Parathyroid adenoma (tissue), 2 donors: Measurements from ENCODE around the gene STAC.

Experiments
- H2AFZ ChIP-seq: fragments of 300-600 bp; sonication (generic); one replicate; pipeline ENCODE4 v1.7.0; 2017; ENCODE audit warnings: antibody characterized with exemption, mild to moderate bottlenecking
- H3K27ac ChIP-seq: fragments of 300-600 bp; sonication (generic); one replicate; pipeline ENCODE4 v1.7.0; 2017
- H3K27me3 ChIP-seq: fragments of 300-600 bp; sonication (generic); one replicate; pipeline ENCODE4 v1.7.0; 2017; ENCODE audit warnings: low read length; ENCODE audit not compliant: control insufficient read depth, insufficient read depth
- H3K36me3 ChIP-seq: fragments of 300-600 bp; sonication (generic); one replicate; pipeline ENCODE4 v1.7.0; 2017; ENCODE audit warnings: low read length; ENCODE audit not compliant: control insufficient read depth, insufficient read depth
- H3K4me1 ChIP-seq: fragments of 300-600 bp; sonication (generic); one replicate; pipeline ENCODE4 v1.7.0; 2017; ENCODE audit warnings: control low read depth
- H3K4me2 ChIP-seq: fragments of 300-600 bp; sonication (generic); one replicate; pipeline ENCODE4 v1.7.0; 2017; ENCODE audit warnings: low read length
- H3K4me3 ChIP-seq: fragments of 300-600 bp; sonication (generic); one replicate; pipeline ENCODE4 v1.7.0; 2017; ENCODE audit warnings: low read depth, low read length
- H3K79me2 ChIP-seq: fragments of 300-600 bp; sonication (generic); one replicate; pipeline ENCODE4 v1.7.0; 2017; ENCODE audit warnings: control low read depth
- H3K9ac ChIP-seq: fragments of 300-600 bp; sonication (generic); one replicate; pipeline ENCODE4 v1.7.0; 2017; ENCODE audit warnings: mild to moderate bottlenecking
- H3K9me3 ChIP-seq: fragments of 300-600 bp; sonication (generic); one replicate; pipeline ENCODE4 v1.7.0; 2017; ENCODE audit warnings: low read length; ENCODE audit not compliant: control insufficient read depth
- CTCF ChIP-seq: fragments of 300-600 bp; sonication (generic); IDR thresholded peaks from one replicate; pipeline ENCODE4 v1.7.0; 2017; ENCODE audit warnings: antibody characterized with exemption, mild to moderate bottlenecking
- donor health status: primary hyperparathyroidism.

The STAC gene

GRCh38 chr3:36597422-36597821 is 217.1 kb downstream of the STAC start:
- Histone ChIP-seq H2AFZ (no peak overlapping the region), H3K27ac (no peak overlapping the region), H3K4me2 (no peak overlapping the region), H3K4me1 (peaks cover 5% of the 10 kb centered on the region), H3K9ac (no peak overlapping the region), H3K79me2 (no peaks in the 10 kb centered on the region), H3K27me3 (no peaks in the 10 kb centered on the region), H3K4me3 (no peak overlapping the region), H3K9me3 (no peaks in the 10 kb centered on the region), H3K36me3 (no peaks in the 10 kb centered on the region)
- TF ChIP-seq CTCF, result no peak
